ENCODE measurements around the gene SLC35B4.

Gene SLC35B4

DNA sequence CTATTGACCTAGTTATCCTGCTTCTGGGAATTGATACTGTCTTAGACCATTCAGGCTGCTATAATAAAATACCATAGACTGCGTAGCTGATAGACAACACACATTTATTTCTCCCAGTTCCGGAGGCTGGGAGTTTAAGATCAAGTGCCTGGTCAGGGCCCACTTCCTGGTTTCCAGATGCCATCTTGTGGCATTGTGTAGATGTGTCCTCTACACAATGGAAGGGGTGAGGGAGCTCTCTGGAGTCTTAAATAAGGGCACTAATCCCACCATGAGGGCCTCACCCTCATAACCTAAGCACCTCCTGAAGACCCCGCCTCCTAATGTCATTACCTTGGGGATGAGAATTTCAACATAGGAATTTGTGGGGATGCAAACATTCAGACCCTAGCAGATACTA lies 62.4 kb downstream of the SLC35B4 start:
- no peak for DNase-seq (ENCODE audit: low spot score)
- H3K27ac ChIP-seq, result no peak overlapping the region
- no peak overlapping the region for H3K4me3 ChIP-seq
- TF ChIP-seq, protein P1, sequence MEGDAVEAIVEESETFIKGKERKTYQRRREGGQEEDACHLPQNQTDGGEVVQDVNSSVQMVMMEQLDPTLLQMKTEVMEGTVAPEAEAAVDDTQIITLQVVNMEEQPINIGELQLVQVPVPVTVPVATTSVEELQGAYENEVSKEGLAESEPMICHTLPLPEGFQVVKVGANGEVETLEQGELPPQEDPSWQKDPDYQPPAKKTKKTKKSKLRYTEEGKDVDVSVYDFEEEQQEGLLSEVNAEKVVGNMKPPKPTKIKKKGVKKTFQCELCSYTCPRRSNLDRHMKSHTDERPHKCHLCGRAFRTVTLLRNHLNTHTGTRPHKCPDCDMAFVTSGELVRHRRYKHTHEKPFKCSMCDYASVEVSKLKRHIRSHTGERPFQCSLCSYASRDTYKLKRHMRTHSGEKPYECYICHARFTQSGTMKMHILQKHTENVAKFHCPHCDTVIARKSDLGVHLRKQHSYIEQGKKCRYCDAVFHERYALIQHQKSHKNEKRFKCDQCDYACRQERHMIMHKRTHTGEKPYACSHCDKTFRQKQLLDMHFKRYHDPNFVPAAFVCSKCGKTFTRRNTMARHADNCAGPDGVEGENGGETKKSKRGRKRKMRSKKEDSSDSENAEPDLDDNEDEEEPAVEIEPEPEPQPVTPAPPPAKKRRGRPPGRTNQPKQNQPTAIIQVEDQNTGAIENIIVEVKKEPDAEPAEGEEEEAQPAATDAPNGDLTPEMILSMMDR (IDR thresholded peaks at IDR 0.05), result no peak

DNA sequence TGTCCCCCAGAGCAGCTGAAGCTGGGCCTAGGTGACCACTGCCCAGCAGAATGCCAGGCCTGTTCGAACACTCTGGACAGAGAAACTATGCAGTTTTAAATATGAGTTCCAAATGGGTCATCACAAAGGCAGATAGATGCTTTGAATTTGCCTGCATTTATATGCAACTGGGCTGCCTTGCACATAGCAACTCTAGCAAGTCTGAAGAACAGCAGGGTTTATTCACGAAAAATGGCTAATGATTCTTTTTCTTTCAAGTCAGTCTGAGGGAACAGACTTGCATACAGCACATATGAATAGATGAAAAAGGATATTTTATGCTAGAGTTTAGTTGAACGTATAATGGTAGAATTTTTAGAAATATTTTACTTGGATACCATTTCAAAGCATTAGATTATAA lies 68.5 kb downstream of the SLC35B4 start:
- no peak for DNase-seq (ENCODE audit: low spot score)
- TF ChIP-seq, protein P1 (IDR thresholded peaks at IDR 0.05), result no peak
- Histone ChIP-seq H3K27ac (no peak overlapping the region), H3K4me3 (no peak overlapping the region)

DNA sequence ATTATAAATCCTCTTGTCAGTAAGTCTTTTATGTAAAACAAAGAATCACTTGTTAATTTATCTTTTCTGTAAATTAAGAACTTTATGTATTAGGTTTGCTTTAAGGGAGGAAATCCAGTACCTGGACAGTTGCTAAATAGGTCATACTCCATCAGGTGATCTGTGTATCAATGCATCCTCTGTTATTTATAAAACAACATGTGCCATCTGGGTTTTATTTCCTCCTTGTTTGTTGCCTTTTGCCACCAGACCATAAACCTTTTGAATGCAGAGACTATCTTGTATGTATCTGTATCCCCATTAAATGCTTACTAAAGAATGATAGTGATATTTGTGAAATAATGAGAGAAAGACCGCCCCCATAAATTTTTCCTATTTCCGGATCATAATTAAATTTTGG lies 70.0 kb downstream of the SLC35B4 start:
- Histone ChIP-seq H3K4me3 (no peak overlapping the region), H3K27ac (no peak overlapping the region)
- no peak for DNase-seq (ENCODE audit: low spot score)
- TF ChIP-seq, protein P1 (IDR thresholded peaks at IDR 0.05), result no peak

DNA sequence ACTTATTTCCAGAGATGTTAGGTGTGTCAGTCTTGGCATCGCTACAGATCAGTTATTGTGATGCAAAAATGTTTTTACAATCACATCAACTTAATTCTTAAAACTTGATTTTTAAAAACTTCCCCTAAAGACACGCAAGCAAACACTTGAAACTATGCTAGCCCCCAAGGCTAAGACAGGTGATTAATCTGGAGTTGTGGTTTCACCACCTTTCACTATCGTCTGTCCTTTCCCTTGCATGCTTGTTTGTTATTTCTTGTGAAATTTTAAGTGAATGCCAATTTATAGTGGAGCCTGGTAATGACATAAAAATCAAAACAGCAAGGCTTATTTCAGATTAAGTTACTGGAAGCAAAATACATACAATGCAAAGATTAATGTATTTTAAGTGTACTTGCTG lies 70.4 kb downstream of the SLC35B4 start:
- TF ChIP-seq, protein P1 (IDR thresholded peaks at IDR 0.05), result no peak
- no peak for DNase-seq (ENCODE audit: low spot score)
- Histone ChIP-seq H3K27ac (no peak overlapping the region), H3K4me3 (no peak overlapping the region)

DNA sequence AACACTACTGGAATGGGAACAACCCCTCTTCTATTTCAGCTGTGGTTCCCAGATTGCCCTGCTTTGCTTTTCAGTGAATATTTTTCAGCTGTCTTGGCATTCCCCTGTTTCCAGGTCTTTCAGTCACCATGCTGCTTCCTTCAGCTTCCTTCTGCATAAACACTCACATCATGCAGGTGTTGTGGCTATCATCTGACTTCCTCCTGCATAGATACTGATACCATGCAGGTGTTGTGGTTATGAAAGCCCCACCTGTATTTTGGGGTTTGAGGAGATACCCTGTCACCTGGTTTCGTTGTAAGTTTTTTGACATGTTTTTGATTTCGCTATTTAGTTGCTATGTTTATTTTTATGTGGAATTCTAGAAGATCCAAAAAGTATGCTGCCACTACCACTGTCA lies 71.5 kb downstream of the SLC35B4 start:
- DNase-seq (ENCODE audit: low spot score), result no peak
- TF ChIP-seq, protein P1 (IDR thresholded peaks at IDR 0.05), result no peak

More for the DNA sequence above, 71.5 kb downstream of the SLC35B4 start:
- H3K4me3 ChIP-seq, result no peak overlapping the region
- H3K27ac ChIP-seq, result no peak overlapping the region
